ENCODE data around the gene ECE1.
"Not testable (repeated sequence)": the region's sequence is repeated elsewhere in the genome, so short reads cannot be mapped to it uniquely, and the experiment has no call there.

Gene ECE1

DNA sequence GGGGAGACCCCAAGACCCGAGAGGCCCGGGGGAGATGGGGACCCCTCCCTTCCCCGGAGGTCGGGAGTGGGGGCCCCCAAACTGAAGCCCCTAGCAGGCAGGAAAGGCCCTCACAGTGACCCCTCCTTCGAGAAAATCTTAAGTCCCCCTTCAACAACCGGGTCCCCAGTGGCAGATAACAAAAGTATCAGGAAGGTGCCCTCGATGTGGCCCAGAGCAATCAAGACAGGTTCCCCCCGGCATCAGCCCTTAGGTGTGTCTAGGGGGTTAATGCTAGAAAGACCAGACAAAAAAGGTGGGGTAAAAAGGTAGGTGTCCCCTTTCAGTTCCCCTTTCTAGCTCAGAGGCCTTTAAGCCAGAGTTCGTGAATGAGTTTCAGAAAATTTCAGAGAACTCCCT, 282 bp upstream of the ECE1 start:
- no peak for DNase-seq

DNA sequence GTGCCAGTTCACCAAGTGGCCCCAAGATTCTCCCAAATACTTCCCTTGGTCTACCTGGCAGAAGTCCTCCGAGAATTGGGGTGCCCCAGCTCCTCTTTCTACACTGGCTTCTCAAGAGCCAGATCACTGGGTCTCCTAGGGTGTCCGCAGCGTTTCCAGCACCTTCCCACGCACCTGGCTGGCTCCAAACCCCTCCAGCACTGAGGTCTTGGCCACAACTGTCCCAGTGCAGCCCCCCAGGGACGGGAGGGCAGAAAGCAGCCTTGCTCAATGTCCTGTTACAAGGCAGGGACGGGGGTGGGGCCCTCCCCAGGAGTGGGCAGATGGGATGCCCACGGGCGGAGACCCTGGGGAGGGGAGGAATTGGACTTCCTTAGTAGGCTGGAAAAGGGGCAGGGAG, 1.1 kb downstream of the ECE1 start:
- no peak for DNase-seq

DNA sequence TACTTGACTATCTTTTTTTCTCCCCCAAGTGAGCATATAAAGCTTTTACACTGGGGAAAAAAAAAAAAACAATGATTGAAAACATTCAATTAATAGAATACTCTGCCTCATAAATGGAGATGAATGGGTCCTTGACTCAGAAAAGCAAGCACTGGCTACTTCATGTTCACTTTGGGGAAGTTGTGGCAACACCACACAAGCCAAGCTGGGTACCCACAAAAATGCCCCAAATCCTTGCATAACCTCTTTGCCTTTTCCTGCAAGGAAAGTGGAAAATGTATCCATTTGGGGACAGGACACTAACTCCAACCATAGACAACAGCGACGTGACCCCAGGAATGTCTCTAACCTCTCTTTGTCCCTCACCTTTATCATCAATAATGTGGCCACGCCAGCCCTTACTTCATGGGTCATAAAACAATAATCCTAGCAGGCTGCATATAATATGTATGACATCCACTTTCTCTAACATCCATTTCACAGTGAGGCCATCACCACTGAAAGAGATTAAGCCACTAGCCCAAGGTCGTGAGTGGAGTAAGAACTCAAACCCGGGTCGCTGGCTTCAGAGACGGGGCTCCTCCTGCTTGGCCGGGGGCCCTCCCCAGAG, 2.3 kb downstream of the ECE1 start:
- DNase-seq: no peak

DNA sequence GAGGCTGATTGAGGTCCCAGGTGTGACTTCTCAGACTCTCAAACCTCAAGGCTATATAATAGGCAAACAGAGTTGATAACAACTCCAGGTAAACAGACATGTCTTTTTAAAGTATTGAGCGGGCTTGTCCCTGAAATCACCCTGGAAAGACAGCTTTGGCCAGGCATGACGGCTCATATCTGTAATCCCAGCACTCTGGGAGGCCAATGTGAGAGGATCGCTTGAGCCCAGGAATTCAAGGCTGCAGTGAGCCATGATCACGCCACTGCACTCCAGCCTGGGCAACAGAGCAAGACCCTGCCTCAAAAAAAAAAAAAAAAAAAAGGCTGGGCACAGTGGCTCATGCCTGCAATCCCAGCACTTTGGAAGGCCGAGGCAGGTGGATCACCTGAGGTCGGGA, 4.9 kb downstream of the ECE1 start:
- not testable (repeated sequence) for DNase-seq

DNA sequence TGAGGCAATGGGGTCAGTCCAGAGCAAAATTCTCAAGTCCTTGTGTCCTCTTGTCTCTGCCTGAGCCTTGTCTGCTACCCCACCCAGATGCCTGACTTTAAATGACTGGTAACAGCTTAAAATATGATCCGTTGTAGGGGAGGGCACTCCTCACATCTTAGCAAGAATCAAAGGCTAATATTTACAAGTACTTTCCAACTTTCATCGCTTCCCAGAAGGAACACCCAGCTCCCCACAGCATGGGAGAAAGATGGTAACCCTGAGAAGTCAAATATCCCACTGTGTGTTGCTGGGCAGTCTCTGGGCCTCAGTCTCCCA, 5.2 kb downstream of the ECE1 start:
- no peak for DNase-seq

DNA sequence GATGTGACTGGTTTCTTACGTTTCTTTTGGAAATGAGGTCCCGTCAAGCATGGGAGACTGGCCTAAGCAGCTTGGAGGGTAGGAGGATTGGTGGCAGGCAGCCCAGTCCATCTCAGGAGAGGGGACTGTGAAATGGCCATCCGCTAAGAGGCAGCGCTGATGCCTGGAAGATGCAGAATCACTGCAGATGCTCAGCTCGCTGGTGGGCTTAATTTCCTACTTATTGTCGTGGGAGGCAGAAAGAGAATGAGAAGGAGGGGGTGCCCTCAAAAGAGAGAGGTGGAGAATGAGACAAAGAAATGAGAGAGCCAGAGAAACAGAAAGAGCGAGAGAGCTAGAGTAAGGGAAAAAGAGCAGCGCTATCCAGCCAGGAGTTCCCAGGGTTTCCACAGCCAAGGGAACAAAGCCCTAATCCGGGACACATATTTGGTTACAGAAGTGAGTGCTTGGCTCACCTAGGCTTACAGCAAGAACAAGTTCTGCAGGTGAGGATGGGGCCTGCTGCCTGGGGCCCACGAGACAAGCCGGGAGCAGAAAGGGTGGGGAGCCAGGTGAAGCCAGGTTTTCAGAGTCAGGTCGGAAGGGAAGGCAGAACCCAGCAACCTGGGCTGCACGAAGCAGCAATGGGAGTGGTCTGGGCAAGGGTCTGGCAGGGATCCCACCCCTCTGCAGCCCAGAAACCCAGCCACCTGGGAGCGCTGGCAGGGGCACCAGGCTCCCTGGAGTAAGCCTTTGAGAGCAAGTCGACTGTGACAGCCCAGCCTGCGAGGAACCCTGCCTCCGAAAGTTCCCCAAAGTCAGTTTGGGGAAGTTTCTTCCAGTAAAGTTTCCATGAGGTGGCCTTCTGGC, 5.8 kb downstream of the ECE1 start:
- DNase-seq: no peak

DNA sequence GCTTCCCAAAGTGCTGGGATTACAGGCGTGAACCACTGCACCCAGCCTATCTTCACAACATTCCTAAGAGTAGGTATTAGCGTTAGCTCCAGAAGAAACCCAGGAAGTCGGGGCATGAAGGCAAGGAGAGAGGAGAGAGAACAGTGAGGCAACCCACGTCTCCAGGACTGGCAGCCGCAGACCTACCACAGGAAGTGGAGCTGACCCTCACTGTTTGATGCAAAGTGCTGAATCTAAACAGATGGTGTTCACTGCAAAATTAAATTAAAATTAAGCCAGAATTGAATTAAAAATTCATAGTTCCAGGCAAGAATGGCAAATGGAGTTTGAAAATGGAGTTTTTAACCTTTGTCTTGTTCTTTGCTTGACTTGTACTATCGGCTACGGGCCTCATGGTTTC, 6.7 kb downstream of the ECE1 start:
- no peak for DNase-seq

DNA sequence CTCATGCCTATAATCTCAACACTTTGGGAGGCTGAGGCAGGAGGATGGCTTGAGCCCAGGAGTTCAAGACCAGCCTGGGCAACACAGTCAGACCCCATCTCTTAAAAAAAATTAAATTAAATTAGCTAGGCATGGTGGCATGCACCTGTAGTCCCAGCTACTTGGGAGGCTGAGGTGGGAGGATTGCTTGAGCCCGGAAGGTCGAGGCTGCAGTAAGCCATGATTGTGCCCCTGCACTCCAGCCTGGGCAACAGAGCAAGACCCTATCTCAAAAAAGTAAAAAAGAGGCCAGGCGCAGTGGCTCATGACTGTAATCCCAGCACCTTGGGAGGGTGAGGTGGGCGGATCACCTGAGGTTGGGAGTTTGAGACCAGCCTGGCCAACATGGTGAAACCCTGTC, 8.2 kb downstream of the ECE1 start:
- not testable (repeated sequence) for DNase-seq

DNA sequence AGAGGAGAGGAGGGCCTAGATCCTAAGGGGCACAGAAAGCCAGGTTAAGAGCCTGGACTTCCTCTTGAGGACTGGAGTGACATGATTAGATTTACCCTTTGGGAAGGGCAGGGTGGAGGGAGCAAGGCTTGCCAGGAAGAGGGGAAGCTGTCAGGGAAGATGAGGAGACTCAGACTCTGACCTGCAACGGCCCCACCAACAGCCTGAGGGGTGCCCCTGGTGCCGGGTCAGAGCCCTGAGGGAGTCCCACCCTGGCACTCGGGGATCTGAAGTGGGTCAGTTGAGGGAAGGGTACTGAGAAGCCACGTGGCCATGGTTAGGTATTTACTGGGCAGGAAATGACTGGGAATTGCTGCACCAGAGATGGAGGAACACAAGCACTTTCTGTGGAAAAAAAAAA, 9.8 kb downstream of the ECE1 start:
- DNase-seq: no peak

DNA sequence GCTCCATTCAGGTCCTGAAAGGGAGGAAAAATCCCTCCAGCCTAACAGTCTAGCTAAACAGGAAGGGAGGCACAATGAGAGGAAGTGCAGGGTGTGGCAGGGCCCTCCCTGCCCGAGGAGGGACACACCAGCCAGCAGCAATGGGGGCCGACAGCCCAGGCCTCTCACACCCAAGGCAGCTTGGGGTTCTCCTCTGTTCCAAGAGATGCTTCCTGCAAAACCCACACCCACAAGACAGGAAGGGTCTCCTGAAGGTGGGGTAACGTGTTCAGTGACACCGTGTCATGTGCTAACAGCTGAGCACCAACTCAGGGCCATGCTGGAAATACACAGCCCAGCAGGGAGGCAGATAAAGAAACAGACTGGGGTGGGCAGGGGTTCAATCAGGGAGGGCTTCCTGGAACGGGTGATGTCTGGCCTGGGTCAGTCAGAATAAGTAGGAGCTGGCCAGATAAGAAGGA, 10.2 kb downstream of the ECE1 start:
- DNase-seq: no peak

DNA sequence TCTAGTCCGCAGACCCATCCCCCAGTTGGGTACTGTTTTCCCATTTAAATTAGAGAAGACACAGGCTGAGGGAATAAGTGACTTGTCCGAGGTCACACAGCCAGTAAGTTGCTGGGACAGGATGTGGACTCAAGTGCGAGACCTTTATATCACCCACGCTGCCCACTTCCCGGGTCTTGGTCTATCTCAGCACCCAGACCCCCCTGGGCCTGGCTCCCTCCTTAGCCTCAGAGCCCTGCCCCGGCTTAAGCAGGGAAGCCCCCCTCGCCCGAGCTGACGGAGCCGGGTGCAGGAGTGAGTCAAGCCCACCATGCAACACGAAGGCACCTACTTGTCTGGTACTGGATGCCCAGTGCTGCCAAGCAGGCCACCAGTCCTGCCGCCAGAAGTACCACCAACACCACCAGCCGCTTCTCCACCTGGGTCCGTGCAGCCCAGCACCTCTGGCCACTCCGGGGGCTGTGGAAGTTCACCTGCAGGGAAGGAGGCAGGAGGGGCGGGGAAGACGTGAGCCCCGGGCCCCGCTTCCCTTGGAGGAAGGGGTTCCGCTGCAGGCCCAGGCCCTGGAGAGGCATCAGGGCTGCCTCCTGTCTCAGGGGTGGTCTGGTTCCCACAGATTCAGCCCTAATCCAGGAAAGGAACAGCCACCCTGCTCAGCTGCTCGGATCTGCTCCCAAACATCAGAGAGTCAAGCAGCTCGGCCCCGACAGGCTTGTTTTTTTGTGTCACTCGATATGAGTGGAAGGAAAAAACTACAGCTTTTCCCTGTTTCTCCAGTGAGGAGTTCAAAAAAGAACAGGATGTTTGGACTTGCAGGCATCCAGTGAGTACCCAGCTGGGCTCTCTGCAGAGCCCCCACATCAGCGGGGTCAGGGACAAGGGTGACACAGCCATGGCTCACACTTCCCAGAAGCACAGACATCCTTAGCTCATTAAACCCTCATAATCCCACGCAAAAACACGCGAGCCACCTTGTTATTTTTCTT, 11.1 kb downstream of the ECE1 start:
- DNase-seq: no peak

DNA sequence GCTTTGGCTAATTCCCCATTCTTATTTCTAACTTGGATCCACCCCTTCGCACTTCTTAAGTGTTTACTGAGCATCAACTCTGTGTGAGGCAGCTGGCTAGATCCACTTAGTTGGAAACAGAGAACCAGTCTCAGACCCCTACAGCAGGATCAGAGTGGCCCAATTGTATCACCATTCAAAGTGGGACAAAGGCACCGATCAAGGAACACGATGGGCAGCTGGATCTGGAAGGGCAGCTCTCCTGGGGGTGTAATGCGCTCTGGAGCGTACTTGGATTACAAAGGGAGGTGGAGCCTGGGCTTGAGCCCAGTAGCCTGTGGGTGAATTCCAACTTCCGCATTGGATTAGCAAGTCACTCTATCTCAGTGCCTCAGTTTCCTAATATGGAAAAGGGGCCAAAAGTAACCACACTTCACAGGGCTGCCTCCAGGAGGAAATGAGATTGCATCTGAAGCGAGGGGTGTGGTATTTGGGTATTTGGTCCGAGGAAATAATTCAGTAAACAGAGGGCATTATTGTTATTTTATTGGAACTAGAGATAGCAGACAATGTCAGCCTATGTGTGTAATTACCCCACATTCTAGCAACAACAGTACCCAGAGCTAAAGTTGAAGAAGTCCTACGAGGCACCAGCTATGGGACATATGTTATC, 11.9 kb downstream of the ECE1 start:
- peak; percentile 35 for DNase-seq

DNA sequence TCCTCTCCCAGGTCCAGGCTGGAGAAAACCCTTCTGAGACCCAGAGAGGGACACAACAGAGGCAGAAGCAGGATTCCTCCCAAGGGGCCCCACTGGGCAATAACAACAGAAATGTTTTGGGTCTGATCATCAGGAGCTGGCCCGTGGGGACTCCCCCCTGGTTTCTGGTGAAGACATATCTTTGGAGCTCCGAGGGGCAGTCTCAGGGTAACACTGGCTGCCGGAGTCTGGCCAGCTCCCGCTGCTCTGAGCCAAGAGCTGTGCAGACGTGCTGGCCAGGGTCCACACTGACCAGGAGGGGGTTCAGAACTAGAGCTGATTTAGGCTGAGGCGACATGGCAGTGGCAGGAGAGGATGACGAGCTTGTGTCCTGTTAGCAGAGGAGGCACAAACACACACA, 13.1 kb downstream of the ECE1 start:
- no peak for DNase-seq

DNA sequence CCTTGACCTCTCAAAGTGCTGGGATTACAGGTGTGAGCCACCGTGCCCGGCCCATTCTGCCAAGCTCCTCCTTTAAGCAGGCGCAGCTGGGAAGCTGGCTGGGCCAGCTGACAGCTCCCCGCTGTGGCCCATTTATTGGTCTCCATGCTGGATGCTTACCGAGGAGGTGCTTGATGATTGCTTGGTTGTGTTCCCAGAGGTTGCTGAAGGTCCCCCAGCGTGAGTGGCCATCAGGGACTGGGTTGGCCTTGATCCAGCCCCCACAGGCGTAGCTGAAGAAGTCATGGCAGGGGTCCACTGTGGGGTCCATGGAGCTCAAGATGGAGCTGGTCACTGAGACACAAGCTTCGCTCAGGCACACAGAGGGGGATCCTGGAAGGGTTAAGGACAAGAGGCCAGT, 17.7 kb downstream of the ECE1 start:
- no peak for DNase-seq

DNA sequence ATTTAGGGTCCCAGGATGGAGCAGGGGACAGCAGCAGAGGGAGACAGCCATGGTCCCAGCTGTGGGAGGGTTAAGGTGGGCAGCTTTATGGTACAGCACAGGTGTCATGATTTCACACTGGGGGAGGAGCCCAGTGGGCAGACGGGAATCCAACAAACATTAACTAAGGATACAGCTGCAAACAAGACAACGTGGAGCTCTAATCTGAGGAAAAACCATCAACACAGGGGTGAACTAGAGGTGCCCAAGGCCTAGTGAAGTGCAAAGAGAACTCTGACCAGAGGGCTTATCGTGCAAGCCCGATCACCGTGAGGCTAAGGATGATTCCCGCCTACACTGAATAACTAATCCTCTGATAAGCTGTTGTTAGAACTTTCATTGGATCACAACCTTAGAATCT, 18.7 kb downstream of the ECE1 start:
- no peak for DNase-seq

DNA sequence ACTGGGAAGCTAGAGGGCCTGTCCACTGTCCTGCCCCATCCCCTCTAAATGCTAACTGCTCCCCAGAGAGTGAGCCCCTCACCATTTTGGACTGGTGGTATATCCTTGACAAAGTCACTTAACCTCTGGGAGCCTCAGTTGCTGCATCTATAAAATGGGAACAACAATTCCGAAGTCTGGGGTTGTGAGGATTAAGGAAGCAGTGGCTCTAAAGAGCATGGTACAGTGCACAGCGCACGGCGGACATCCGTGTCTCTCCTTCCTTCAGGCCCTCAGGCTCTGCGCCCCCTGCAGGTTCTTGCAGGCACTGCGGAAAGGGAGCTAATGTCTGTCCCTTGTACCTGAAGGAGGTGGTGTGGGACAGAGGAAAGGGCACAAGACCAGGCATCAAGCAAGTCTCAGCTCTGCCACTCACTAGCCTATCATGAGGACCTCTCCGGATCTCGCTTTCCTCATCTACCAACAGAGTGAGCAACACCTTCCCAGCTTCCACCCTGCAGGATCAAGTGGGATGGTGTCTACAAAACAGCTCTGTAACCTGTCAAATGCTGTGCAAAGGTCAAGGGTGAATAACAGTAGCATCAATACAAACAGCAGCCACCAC, 20.1 kb downstream of the ECE1 start:
- DNase-seq: no peak

DNA sequence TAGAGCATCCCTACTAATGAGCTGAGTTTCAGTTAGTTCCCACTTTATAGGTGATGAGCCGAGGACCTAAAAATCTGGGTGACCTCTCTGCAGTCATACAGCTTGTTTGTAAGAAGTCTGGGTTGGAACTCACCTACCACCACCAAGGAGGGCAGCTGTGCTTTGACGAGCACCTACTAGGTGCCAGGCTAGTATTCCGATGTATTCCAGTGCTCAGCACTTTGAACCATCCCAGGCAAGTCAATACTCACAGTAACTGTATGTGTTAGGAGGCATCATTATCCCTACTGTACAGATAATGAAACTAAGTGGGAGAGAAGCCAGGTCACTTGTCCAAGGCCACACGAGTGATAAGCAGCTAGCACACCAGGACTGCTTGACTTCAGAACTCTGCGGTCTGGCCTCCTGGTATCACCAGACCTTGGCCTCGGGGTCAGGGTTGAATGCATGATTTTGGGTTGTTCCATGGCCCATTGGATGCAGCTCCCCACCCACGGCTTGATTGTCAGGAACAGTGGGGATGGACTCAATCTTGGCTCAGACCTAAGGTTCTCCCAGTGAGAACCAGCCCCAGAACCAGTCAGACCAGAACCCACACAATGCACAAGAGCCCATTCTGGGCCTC, 20.7 kb downstream of the ECE1 start:
- no peak for DNase-seq

DNA sequence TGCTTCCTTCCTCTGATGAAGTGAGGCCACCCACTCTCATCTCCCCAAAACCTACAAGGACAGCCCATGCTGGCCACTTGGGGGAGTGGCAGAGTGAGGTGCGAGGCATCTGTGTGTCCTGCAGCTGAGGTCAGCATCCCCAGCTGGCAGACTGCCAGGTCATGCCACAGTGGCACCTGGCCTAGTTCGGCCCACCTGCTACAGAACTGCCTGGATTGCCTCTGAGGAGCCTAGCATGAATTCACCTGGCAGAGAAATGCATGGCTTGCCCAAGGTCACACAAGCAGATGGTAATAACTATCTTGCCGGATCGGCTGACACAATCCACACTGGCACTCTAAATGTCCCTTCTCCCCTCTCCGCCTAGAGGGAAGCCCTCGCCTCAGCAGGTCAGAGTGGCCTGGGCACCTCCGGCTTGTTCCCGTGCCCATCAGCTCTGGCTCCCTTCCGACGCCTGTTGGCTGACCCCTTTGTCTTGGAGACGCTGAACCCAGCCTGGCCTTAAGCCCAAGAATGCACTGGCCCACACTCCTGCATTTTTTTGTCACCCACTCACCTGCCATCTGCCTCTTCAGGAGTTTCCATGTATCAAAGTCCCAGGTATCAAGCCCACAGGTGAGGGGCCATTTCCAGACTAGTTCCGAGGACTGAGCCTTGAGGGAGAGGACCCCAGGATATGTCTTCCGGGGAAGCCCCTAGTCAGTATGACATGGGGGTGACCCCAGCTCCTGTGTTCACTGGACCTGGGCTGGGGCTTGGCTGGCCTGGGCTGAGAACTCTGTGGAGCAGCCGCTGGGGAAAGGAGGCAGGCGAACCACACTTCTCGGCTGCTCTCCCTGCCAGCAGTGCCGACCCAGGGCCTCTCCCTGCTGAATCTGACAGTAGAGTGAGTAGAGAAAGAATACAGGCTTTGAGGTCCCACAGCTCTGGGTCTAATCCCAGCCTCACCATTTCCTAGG, 21.7 kb downstream of the ECE1 start:
- no peak for DNase-seq

DNA sequence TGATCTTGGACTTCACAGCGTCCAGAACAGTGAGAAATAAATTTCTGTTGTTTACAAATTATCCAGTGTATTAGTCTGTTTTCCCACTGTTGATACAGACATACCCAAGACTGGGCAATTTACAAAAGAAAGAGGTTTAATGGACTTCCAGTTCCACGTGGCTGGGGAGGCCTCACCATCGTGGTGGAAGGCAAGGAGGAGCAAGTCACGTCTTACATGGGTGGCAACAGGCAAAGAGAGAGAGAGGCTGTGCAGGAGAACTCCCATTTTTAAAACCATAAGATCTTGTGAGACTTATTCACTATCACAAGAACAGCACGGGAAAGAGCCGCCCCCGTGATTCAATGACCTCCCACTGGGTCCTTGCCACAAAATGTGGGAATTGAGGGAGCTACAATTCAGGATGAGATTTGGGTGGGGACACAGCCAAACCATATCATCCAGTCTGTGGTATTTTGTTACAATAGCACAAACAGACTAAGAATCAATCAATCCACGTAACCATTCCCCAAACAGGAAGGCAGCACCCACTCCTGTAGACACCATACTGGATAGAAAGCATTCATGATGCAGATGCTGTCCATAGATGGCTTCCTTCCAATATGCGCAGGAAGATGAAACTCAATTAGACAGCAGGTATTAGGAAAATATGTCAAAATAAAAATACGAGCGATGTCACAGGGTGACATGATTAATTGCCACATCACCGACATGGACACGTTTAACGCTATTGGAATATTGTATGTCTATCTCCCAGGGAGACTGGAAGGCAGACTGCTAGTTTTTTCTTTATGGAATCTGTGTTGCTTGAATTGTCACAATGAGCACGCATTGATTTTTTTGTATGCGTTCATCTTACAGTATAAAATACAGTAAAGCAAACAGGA, 22.8 kb downstream of the ECE1 start:
- DNase-seq: no peak

All from midbrain (tissue), 1 donor.